ENCODE results near the gene KANK4.

DNA sequence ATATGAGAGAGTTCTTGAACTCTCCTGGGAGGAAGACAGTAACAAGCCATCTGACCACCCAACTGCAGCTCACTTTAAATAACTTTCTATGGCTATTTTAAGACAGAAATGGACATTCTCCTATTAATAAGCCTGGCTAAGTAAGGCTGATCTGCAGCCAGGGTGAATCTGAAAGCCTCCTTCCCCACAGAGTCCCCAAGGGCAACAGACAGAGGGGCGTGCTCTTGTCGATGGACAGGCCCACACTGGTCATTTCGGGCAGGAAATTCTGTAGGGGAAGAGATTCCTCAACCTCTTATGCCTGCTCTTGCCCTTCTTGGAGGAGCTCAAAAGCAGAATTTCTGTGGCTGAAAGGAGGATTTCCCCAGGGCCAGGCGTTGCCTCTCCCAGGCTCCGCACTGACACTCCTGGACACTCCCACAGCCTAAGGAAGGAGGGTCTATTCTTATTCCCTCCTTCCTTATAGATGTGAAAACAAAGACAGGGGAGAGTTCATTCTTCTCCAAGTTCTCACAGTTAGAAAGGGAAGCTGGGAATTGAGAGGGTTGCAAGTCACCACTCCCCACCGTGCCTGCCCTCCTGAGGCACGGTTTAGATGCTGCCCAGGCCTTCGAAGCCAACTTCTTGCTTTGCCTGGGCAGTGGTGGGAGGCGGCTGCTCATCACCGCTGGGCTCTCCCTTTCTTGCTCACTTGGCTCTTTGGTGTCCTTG is 17.9 kb upstream of the KANK4 start:
- TF ChIP-seq SUZ12 (IDR thresholded peaks at IDR 0.05) = no peak
- no peak for TF ChIP-seq ZNF384 (IDR thresholded peaks at IDR 0.05)
- no peak for TF ChIP-seq SP1 (IDR thresholded peaks at IDR 0.05)
- TF ChIP-seq TARDBP (IDR thresholded peaks at IDR 0.05) = no peak
- TF ChIP-seq BHLHE40 (IDR thresholded peaks at IDR 0.05; ENCODE audit: borderline replicate concordance) = no peak
- no peak for TF ChIP-seq FOXA1 (IDR thresholded peaks at IDR 0.05)

Data from HEK293T (cell line).